H9 (cell line): ENCODE measurements around the gene PHTF2. TPM values are rescaled to one million over a fixed set of nuclear protein-coding genes. Genes with fewer than 3 reads are reported as not detected.

ENCODE experiments used
- DNase-seq: peaks from one replicate; pipeline ENCODE4 v3.0.0-alpha.2; 2017
- H2AFZ ChIP-seq: one replicate; pipeline ENCODE4 v1.6.1; 2013; ENCODE audit warnings: mild to moderate bottlenecking, low read length, control low read depth, moderate library complexity
- H2AK5ac ChIP-seq: 2 replicates; pipeline ENCODE4 v1.6.1; 2013; ENCODE audit warnings: low read length, control low read depth, mixed read lengths; ENCODE audit not compliant: insufficient read length
- H2BK120ac ChIP-seq: one replicate; pipeline ENCODE4 v1.6.1; 2013; ENCODE audit warnings: low read depth, mild to moderate bottlenecking, low read length, control low read depth, inconsistent platforms; ENCODE audit not compliant: poor library complexity, severe bottlenecking
- H2BK12ac ChIP-seq: 2 replicates; pipeline ENCODE4 v1.6.1; 2013; ENCODE audit warnings: low read length, control low read depth, mixed read lengths, low read depth; ENCODE audit not compliant: insufficient read length
- H2BK15ac ChIP-seq: 2 replicates; pipeline ENCODE4 v1.6.1; 2013; ENCODE audit warnings: low read depth, low read length, control low read depth
- H2BK20ac ChIP-seq: one replicate; pipeline ENCODE4 v1.6.1; 2013; ENCODE audit warnings: low read depth, mild to moderate bottlenecking, low read length, control low read depth, inconsistent platforms; ENCODE audit not compliant: poor library complexity, severe bottlenecking
- H2BK5ac ChIP-seq: 2 replicates; pipeline ENCODE4 v1.6.1; 2013; ENCODE audit warnings: low read length, control low read depth, mixed read lengths; ENCODE audit not compliant: insufficient read length
- H3K14ac ChIP-seq: 2 replicates; pipeline ENCODE4 v1.6.1; 2013; ENCODE audit warnings: low read length, control low read depth; ENCODE audit not compliant: insufficient read depth
- H3K18ac ChIP-seq: 2 replicates; pipeline ENCODE4 v1.6.1; 2013; ENCODE audit warnings: low read depth, mild to moderate bottlenecking, mixed read lengths, low read length, control low read depth; ENCODE audit not compliant: insufficient read length
- H3K23ac ChIP-seq: 2 replicates; pipeline ENCODE4 v1.6.1; 2013; ENCODE audit warnings: low read length, control low read depth, mixed read lengths, low read depth; ENCODE audit not compliant: insufficient read length
- H3K23me2 ChIP-seq: 2 replicates; pipeline ENCODE4 v1.6.1; 2013; ENCODE audit warnings: low read depth, mild to moderate bottlenecking, mixed read lengths, low read length, control low read depth; ENCODE audit not compliant: insufficient read length, poor library complexity, severe bottlenecking
- H3K27ac ChIP-seq: 2 replicates; pipeline ENCODE4 v1.5.1; 2013; ENCODE audit warnings: low read length, control low read depth, mixed read lengths, low read depth; ENCODE audit not compliant: insufficient read length
- H3K27me3 ChIP-seq: 2 replicates; pipeline ENCODE4 v1.6.1; 2013; ENCODE audit warnings: low read length, control low read depth, inconsistent platforms; ENCODE audit not compliant: insufficient read depth
- H3K4ac ChIP-seq: 2 replicates; pipeline ENCODE4 v1.6.1; 2013; ENCODE audit warnings: low read depth, mild to moderate bottlenecking, control low read depth, inconsistent platforms, low read length, moderate library complexity
- H3K4me1 ChIP-seq: 2 replicates; pipeline ENCODE4 v1.6.1; 2013; ENCODE audit warnings: low read length, control low read depth, inconsistent platforms; ENCODE audit not compliant: insufficient read depth
- H3K4me2 ChIP-seq: 2 replicates; pipeline ENCODE4 v1.6.1; 2013; ENCODE audit warnings: low read length, control low read depth, mixed read lengths; ENCODE audit not compliant: insufficient read length, insufficient read depth
- H3K56ac ChIP-seq: 2 replicates; pipeline ENCODE4 v1.6.1; 2013; ENCODE audit warnings: low read depth, mild to moderate bottlenecking, mixed read lengths, low read length, control low read depth; ENCODE audit not compliant: insufficient read length
- H3K79me1 ChIP-seq: 2 replicates; pipeline ENCODE4 v1.6.1; 2013; ENCODE audit warnings: low read depth, mild to moderate bottlenecking, moderate library complexity, low read length, control low read depth, inconsistent platforms; ENCODE audit not compliant: insufficient read depth, poor library complexity, severe bottlenecking
- H3K79me2 ChIP-seq: 2 replicates; pipeline ENCODE4 v1.6.1; 2013; ENCODE audit warnings: low read length, control low read depth, inconsistent platforms; ENCODE audit not compliant: insufficient read depth
- H3K9ac ChIP-seq: 2 replicates; pipeline ENCODE4 v1.6.1; 2013; ENCODE audit warnings: low read length, control low read depth, mixed read lengths; ENCODE audit not compliant: insufficient read length; ENCODE audit errors: extremely low read depth
- H3K9me3 ChIP-seq: one replicate; pipeline ENCODE4 v1.6.1; 2013; ENCODE audit warnings: low read depth, low read length, inconsistent platforms; ENCODE audit not compliant: control insufficient read depth
- H3T11ph ChIP-seq: one replicate; pipeline ENCODE4 v1.6.1; 2013; ENCODE audit warnings: mild to moderate bottlenecking, low read length, control low read depth, inconsistent platforms
- H4K20me1 ChIP-seq: one replicate; pipeline ENCODE4 v1.6.1; 2013; ENCODE audit not compliant: control insufficient read depth, insufficient read length, insufficient read depth
- H4K5ac ChIP-seq: 2 replicates; pipeline ENCODE4 v1.6.1; 2013; ENCODE audit warnings: low read depth, mild to moderate bottlenecking, mixed read lengths, low read length, control low read depth; ENCODE audit not compliant: insufficient read length
- H4K8ac ChIP-seq: replicated peaks from 2 replicates; pipeline ENCODE4 v1.6.1; 2013; ENCODE audit warnings: low read length, control low read depth, mixed read lengths, low read depth; ENCODE audit not compliant: insufficient read length
- H4K91ac ChIP-seq: 2 replicates; pipeline ENCODE4 v1.6.1; 2013; ENCODE audit warnings: low read depth, mild to moderate bottlenecking, moderate library complexity, mixed read lengths, low read length, control low read depth; ENCODE audit not compliant: insufficient read length
- H3K27ac Mint-ChIP-seq, 3 experiments: 2 replicates in 2 of 3; 3 replicates in 1 of 3; pipeline ENCODE4 v1.8.0; 2020 to 2021; ENCODE audit warnings: mixed read lengths in 3 of 3, mild to moderate bottlenecking in 1 of 3, moderate library complexity in 1 of 3
- H3K27me3 Mint-ChIP-seq: 2 replicates; pipeline ENCODE4 v1.8.0; 2021; ENCODE audit warnings: low read depth, mild to moderate bottlenecking, moderate library complexity, mixed read lengths
- H3K36me3 Mint-ChIP-seq, 3 experiments: 2 replicates in 2 of 3; 3 replicates in 1 of 3; pipeline ENCODE4 v1.8.0; 2020 to 2021; ENCODE audit warnings: low read depth in 3 of 3, mixed read lengths in 3 of 3; ENCODE audit not compliant: insufficient read depth in 1 of 3
- H3K4me1 Mint-ChIP-seq, 2 experiments: 2 replicates each; pipeline ENCODE4 v1.8.0; 2020; ENCODE audit warnings: mixed read lengths in 2 of 2
- H3K4me3 Mint-ChIP-seq, 2 experiments: 2 replicates in 1 of 2; 3 replicates in 1 of 2; pipeline ENCODE4 v1.8.0; 2020 to 2021; ENCODE audit warnings: mild to moderate bottlenecking in 2 of 2, mixed read lengths in 2 of 2, moderate library complexity in 1 of 2
- H3K9me3 Mint-ChIP-seq, 2 experiments: 2 replicates in 1 of 2; 3 replicates in 1 of 2; pipeline ENCODE4 v1.8.0; 2020; ENCODE audit warnings: mild to moderate bottlenecking in 2 of 2, mixed read lengths in 2 of 2, moderate library complexity in 1 of 2
- WGBS: extraction: QIAGEN DNeasy Blood & Tissue Kit; methylation state at CpG from one replicate; pipeline ENCODE4 v1.1.7; 2013; ENCODE audit warnings: missing lambda C conversion rate, low lambda C conversion rate, mixed read lengths; ENCODE audit not compliant: insufficient read length; ENCODE audit errors: extremely low coverage; 5-methylcytosine and 5-hydroxymethylcytosine counted together
- total RNA-seq: library from RNA; stranded (reverse); gene quantifications from 2 replicates; pipeline ENCODE4 v1.2.1, GENCODE V29; 2021
- TF ChIP-seq, protein P1 (sequence below): fragments of 200-600 bp; sonication (generic); conservative IDR thresholded peaks from 3 replicates; pipeline ENCODE4 v1.8.0; 2021; ENCODE audit warnings: antibody characterized with exemption, mild to moderate bottlenecking

PHTF2 gene
- total RNA-seq, 1 experiment from 2014 or later, result 16.2 TPM

DNA sequence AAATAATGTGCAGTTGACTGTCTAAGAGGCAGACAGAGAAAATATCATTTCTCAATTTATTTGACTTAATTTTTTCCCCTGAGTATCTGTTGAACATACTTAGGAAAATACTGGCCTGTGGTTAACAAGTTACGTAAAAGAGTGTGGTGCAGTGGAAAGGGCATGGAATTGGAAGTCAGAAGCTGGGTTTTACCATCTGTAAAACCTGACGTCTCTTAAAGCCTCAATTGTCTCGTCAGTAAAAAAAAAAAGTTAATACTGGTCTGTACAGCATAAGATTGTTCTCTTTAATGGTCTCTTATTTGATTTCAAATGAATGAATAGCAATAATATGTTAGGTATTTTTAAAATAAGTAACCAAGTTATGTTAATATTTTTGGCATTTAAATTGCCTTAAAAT lies 67.8 kb downstream of the PHTF2 start:
- peaks cover 0 to 4% (median 4%) of the 10 kb centered on the region in 3 experiments; a peak in 4 of 7 replicates for H3K36me3 Mint-ChIP-seq
- H3K27me3 Mint-ChIP-seq, result no peaks in the 10 kb centered on the region
- no peak overlapping the region for H2BK20ac ChIP-seq
- no peak overlapping the region for H3K4ac ChIP-seq
- no peaks in the 10 kb centered on the region for H3K27me3 ChIP-seq
- no peak overlapping the region for H3K56ac ChIP-seq
- H4K8ac ChIP-seq, result no peak overlapping the region
- H2BK120ac ChIP-seq, result no peak overlapping the region
- H3K9me3 ChIP-seq, result no peaks in the 10 kb centered on the region
- H3K4me2 ChIP-seq, result no peak overlapping the region
- no peak overlapping the region for H2BK15ac ChIP-seq
- no peak overlapping the region for H2AK5ac ChIP-seq
- no peaks in the 10 kb centered on the region for H3K79me2 ChIP-seq
- H3K4me1 Mint-ChIP-seq, result peaks cover 7 to 15% of the 10 kb centered on the region in 2 experiments
- no peak overlapping the region for H2BK5ac ChIP-seq
- no peak overlapping the region for H3K14ac ChIP-seq
- H3K4me3 Mint-ChIP-seq, result no peak overlapping the region
- H4K91ac ChIP-seq, result no peak overlapping the region
- no peak overlapping the region for H3K27ac ChIP-seq
- H3K4me1 ChIP-seq, result no peaks in the 10 kb centered on the region
- no peak overlapping the region for H3K23ac ChIP-seq
- H3K27ac Mint-ChIP-seq, result no peak overlapping the region
- no peak overlapping the region for H3K9ac ChIP-seq
- TF ChIP-seq, protein P1, sequence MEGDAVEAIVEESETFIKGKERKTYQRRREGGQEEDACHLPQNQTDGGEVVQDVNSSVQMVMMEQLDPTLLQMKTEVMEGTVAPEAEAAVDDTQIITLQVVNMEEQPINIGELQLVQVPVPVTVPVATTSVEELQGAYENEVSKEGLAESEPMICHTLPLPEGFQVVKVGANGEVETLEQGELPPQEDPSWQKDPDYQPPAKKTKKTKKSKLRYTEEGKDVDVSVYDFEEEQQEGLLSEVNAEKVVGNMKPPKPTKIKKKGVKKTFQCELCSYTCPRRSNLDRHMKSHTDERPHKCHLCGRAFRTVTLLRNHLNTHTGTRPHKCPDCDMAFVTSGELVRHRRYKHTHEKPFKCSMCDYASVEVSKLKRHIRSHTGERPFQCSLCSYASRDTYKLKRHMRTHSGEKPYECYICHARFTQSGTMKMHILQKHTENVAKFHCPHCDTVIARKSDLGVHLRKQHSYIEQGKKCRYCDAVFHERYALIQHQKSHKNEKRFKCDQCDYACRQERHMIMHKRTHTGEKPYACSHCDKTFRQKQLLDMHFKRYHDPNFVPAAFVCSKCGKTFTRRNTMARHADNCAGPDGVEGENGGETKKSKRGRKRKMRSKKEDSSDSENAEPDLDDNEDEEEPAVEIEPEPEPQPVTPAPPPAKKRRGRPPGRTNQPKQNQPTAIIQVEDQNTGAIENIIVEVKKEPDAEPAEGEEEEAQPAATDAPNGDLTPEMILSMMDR, result no peak
- peaks cover 0 to 5% of the 10 kb centered on the region in 2 experiments; a peak in 3 of 5 replicates for H3K9me3 Mint-ChIP-seq
- no peaks in the 10 kb centered on the region for H3K79me1 ChIP-seq
- H3K18ac ChIP-seq, result no peak overlapping the region
- H4K5ac ChIP-seq, result no peak overlapping the region
- no CpG with 5 or more reads among the region's 3 CpGs for WGBS
- H4K20me1 ChIP-seq, result no peaks in the 10 kb centered on the region
- no peak overlapping the region for H2BK12ac ChIP-seq
- no peak overlapping the region for H2AFZ ChIP-seq
- no peak for DNase-seq
- H3T11ph ChIP-seq, result no peak overlapping the region
- H3K23me2 ChIP-seq, result no peaks in the 10 kb centered on the region
